Duodenal mucosa (tissue), 2 donors: ENCODE data around the gene LDB3.

ENCODE experiments used
- H3K27ac ChIP-seq: one replicate; pipeline ENCODE4 v1.7.0; 2013; ENCODE audit warnings: low read depth, low read length
- H3K27me3 ChIP-seq, 2 donors: one replicate each; pipeline ENCODE4 v1.7.0; 2013; ENCODE audit warnings: low read length in 2 of 2, control low read depth in 1 of 2; ENCODE audit not compliant: insufficient read depth in 2 of 2, control insufficient read depth in 1 of 2
- H3K36me3 ChIP-seq, 2 donors: one replicate each; pipeline ENCODE4 v1.7.0; 2013; ENCODE audit warnings: low read length in 2 of 2, control low read depth in 1 of 2; ENCODE audit not compliant: insufficient read depth in 2 of 2, control insufficient read depth in 1 of 2
- H3K4me1 ChIP-seq, 2 donors: one replicate each; pipeline ENCODE4 v1.7.0; 2013; ENCODE audit warnings: low read length in 2 of 2, control low read depth in 1 of 2; ENCODE audit not compliant: insufficient read depth in 2 of 2, control insufficient read depth in 1 of 2
- H3K4me3 ChIP-seq, 2 donors: one replicate each; pipeline ENCODE4 v1.7.0; 2013; ENCODE audit warnings: low read length in 2 of 2, low read depth in 1 of 2
- H3K9ac ChIP-seq, 2 donors: one replicate each; pipeline ENCODE4 v1.7.0; 2013; ENCODE audit warnings: low read length in 2 of 2, low read depth in 1 of 2
- H3K9me3 ChIP-seq, 2 donors: one replicate each; pipeline ENCODE4 v1.7.0; 2013; ENCODE audit warnings: low read length in 2 of 2, control low read depth in 1 of 2; ENCODE audit not compliant: control insufficient read depth in 1 of 2

LDB3 gene

GRCh38 chr10:86692664-86693063 is 24.4 kb downstream of the LDB3 start:
- Histone ChIP-seq H3K4me1 (peaks cover 0 to 5% of the 10 kb centered on the region in 2 donors), H3K36me3 (no peaks in the 10 kb centered on the region), H3K9ac (no peak overlapping the region), H3K27me3 (peaks cover 0 to 5% of the 10 kb centered on the region in 2 donors), H3K9me3 (no peaks in the 10 kb centered on the region), H3K4me3 (no peak overlapping the region), H3K27ac (no peak overlapping the region)

- Histone ChIP-seq H3K36me3 (no peaks in the 10 kb centered on the region), H3K9ac (no peak overlapping the region), H3K4me3 (no peak overlapping the region), H3K9me3 (no peaks in the 10 kb centered on the region), H3K4me1 (peaks cover 0 to 5% of the 10 kb centered on the region in 2 donors), H3K27ac (no peak overlapping the region), H3K27me3 (peaks cover 0 to 5% of the 10 kb centered on the region in 2 donors)
These were observed 25.0 kb downstream of the LDB3 start for GRCh38 chr10:86693275-86693674.

DNA sequence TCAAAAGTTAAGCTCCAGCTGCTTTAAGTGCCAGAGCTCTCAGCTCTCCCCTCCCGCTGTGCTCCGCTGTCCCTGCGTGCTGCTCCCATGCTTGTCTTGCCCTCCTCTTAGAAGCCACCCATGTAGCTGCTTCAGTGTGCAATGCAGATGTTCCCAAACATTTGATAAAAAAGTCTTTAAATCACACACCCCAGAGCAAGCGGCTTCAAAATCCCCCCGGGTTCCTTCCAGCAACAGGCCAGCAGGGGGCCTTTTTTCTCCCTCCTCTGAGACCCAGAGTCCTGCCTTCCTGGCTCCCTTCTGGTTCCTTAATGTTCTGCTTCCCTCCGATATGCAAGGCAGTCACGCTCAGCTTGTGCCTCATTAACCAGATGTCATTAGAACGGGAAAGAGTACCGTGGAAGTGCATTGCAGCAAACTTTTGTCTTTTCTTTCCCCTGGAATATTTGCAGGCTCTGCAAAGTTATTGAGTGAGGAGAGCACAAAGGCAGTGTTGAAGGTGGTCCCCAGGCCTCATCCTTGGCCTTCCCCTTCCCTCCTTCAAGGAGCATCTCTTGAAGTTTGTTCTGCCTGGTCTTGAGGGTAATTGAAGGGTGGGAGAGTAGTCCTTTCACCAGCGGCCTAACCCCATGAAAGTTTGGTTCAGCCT is 25.5 kb downstream of the LDB3 start:
- no peaks in the 10 kb centered on the region for H3K4me1 ChIP-seq

GRCh38 chr10:86698207-86698940 is 30.1 kb downstream of the LDB3 start:
- Histone ChIP-seq H3K9ac (no peak overlapping the region), H3K4me1 (no peaks in the 10 kb centered on the region), H3K27me3 (no peaks in the 10 kb centered on the region), H3K9me3 (no peaks in the 10 kb centered on the region), H3K4me3 (no peak overlapping the region), H3K36me3 (no peaks in the 10 kb centered on the region), H3K27ac (no peak overlapping the region)

More for the DNA sequence above, 25.5 kb downstream of the LDB3 start:
- Histone ChIP-seq H3K36me3 (no peaks in the 10 kb centered on the region), H3K27me3 (peaks cover 0 to 4% of the 10 kb centered on the region in 2 donors), H3K4me3 (no peak overlapping the region), H3K9me3 (no peaks in the 10 kb centered on the region), H3K9ac (no peak overlapping the region), H3K27ac (no peak overlapping the region)

DNA sequence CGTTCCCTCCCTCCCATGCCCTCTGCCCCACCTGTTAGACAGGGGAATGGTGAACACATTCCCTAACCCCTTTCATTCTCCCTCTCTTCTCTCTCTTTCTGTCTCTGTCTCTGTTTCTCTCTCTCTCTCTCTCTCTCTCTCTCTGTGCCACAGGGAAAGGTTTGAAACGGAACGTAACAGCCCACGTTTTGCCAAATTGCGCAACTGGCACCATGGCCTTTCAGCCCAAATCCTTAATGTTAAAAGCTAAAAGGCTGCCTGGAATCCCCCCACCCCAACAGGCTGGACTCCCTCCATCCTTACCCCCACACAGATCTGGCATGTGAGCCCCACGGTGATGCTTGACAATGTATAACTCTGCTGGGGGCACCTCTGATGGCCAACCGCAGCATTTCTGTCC is 30.8 kb downstream of the LDB3 start:
- no peak overlapping the region for H3K27ac ChIP-seq
- no peaks in the 10 kb centered on the region for H3K27me3 ChIP-seq
- no peaks in the 10 kb centered on the region for H3K9me3 ChIP-seq
- no peak overlapping the region for H3K9ac ChIP-seq
- no peak overlapping the region for H3K4me3 ChIP-seq
- H3K4me1 ChIP-seq, result no peaks in the 10 kb centered on the region
- H3K36me3 ChIP-seq, result no peaks in the 10 kb centered on the region

GRCh38 chr10:86699541-86699940 is 31.2 kb downstream of the LDB3 start:
- H3K27ac ChIP-seq, result no peak overlapping the region
- H3K36me3 ChIP-seq, result no peaks in the 10 kb centered on the region

GRCh38 chr10:86699991-86700840 is 31.9 kb downstream of the LDB3 start:
- Histone ChIP-seq H3K4me1 (no peaks in the 10 kb centered on the region), H3K9ac (no peak overlapping the region), H3K9me3 (no peaks in the 10 kb centered on the region), H3K27ac (no peak overlapping the region), H3K27me3 (no peaks in the 10 kb centered on the region), H3K36me3 (no peaks in the 10 kb centered on the region), H3K4me3 (no peak overlapping the region)

More at GRCh38 chr10:86699541-86699940, 31.2 kb downstream of the LDB3 start:
- Histone ChIP-seq H3K9ac (no peak overlapping the region), H3K4me3 (no peak overlapping the region), H3K9me3 (no peaks in the 10 kb centered on the region), H3K4me1 (no peaks in the 10 kb centered on the region), H3K27me3 (no peaks in the 10 kb centered on the region)

DNA sequence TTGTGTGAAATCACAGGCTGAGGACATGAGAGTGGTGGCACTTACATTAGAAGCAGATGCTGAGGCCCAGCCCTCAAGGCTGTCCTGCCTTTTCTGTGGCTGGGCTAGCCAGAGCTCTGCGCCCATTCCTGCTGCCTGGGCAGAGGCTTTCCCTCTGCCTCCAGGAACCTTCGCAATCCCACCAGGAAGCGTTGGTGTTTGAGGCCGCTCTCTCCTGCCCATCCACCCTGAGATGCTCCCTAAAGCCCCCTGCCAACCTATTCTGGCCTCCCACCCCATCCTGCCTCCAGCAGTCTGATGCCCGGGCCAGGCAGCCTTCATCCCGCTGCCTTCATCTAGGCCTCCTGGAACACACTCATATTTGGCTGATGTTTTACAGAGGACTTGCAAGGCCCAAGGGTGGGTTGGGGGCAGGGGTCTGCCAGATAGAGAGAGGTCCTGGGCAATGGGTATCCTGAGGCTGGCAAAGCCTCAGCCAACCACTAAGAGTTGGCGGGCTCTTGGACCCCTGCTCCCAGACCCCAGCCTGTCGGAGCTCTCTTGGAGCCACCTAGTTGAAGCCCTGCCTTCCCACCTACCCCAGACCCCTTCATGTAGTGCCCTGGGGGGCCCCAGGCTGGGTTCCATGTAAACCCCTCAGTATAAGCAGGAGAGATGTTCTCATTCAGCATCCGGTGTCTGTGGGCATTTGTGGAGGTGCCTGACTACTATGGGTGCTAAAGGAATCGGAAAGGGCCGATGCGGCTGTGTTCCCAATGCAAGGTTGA is 32.7 kb downstream of the LDB3 start:
- no peaks in the 10 kb centered on the region for H3K4me1 ChIP-seq
- no peaks in the 10 kb centered on the region for H3K27me3 ChIP-seq
- H3K36me3 ChIP-seq, result no peaks in the 10 kb centered on the region
- H3K9ac ChIP-seq, result no peak overlapping the region
- no peak overlapping the region for H3K4me3 ChIP-seq
- no peak overlapping the region for H3K27ac ChIP-seq
- no peaks in the 10 kb centered on the region for H3K9me3 ChIP-seq

DNA sequence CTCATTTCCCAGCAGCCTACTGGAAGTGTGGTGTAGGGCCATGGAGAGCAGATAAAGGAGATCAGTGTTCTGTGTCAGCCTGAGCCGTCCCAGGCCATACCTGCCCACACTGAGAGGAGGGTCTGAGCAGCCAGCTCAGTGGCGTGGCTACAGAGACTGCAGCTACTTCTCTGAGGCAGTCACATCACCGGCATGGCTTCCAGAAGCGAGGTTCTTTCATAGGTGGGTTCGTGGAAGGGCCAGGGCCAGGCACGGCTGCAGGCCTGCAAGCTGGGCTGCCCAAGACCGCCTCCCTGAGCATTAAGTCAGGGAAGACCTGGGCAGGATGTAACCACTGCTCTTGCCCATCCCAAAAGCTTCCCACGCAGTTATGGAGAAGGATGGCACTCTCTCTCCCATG is 34.9 kb downstream of the LDB3 start:
- H3K9me3 ChIP-seq, result no peaks in the 10 kb centered on the region
- no peaks in the 10 kb centered on the region for H3K36me3 ChIP-seq
- no peak overlapping the region for H3K27ac ChIP-seq
- no peaks in the 10 kb centered on the region for H3K27me3 ChIP-seq
- no peaks in the 10 kb centered on the region for H3K4me1 ChIP-seq
- no peak overlapping the region for H3K4me3 ChIP-seq
- no peak overlapping the region for H3K9ac ChIP-seq
